Left ventricle myocardium inferior (tissue), 1 donor: ENCODE measurements around the gene TMEM205. TPM values are rescaled to one million over a fixed set of nuclear protein-coding genes. Genes with fewer than 3 reads are reported as not detected.
"Not testable (repeated sequence)": the region's sequence is repeated elsewhere in the genome, so short reads cannot be mapped to it uniquely, and the experiment has no call there.

Experiments used
- DNase-seq: peaks from one replicate; pipeline ENCODE4 v3.0.0-alpha.2; 2020
- H3K27ac ChIP-seq: fragments of 200-600 bp; replicated peaks from 2 replicates; pipeline ENCODE4 v1.8.0; 2021
- H3K27me3 ChIP-seq: fragments of 200-600 bp; 2 replicates; pipeline ENCODE4 v1.8.0; 2021; ENCODE audit warnings: low read depth
- H3K36me3 ChIP-seq: fragments of 200-600 bp; 2 replicates; pipeline ENCODE4 v1.8.0; 2021
- H3K4me1 ChIP-seq: fragments of 200-600 bp; 2 replicates; pipeline ENCODE4 v1.8.0; 2021
- H3K4me3 ChIP-seq: fragments of 200-600 bp; 2 replicates; pipeline ENCODE4 v1.8.0; 2021; ENCODE audit warnings: mild to moderate bottlenecking, moderate library complexity
- H3K9me3 ChIP-seq: fragments of 200-600 bp; replicated peaks from 2 replicates; pipeline ENCODE4 v1.8.0; 2021
- intact Hi-C: fragments of 100-400 bp; cut with micrococcal nuclease; formaldehyde crosslinking; loops from one replicate; pipeline ENCODE4 v1.11.0; 2022
- total RNA-seq: library from RNA; stranded (reverse); fragmentation: NEBNext Ultra II Directional; extraction: Animal tissue kit (Norgen Biotek cat#: 25700); gene quantifications from one replicate; pipeline ENCODE4 v1.2.1, GENCODE V29; 2021
- TF ChIP-seq, protein P1 (sequence below): fragments of 200-600 bp; IDR thresholded peaks from 2 replicates; pipeline ENCODE4 v1.8.0; 2021; ENCODE audit warnings: antibody characterized with exemption, mild to moderate bottlenecking, borderline replicate concordance
- donor health status: DM: no; HTN: yes; CAD: no; lungs with severe emphysema.

The TMEM205 gene
- total RNA-seq, 1 donor from 2014 or later: 77.8 TPM

DNA sequence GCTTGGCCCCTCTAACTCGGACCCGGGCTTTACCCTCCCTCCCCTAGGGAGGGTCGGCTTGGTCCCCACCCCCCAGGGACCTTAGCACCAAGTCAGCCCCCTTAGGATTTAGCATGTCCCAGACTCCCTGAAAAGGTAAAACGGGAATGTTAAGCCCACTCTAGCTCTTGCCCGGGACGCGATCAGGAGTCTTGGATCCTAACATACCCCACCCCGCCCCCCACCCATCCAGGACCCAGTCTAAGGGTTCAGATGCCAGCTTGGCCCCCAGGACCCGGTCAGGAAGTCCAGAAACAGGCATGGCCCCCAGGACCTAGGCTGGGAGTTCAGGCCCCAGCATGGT lies 37.6 kb upstream of the TMEM205 start:
- Histone ChIP-seq H3K36me3 (no peaks in the 10 kb centered on the region), H3K4me1 (peaks cover 43% of the 10 kb centered on the region), H3K4me3 (peak overlapping the region; percentile 71), H3K27ac (peak overlapping the region; percentile 66), H3K27me3 (peaks cover 19% of the 10 kb centered on the region), H3K9me3 (no peaks in the 10 kb centered on the region)
- TF ChIP-seq, protein P1, sequence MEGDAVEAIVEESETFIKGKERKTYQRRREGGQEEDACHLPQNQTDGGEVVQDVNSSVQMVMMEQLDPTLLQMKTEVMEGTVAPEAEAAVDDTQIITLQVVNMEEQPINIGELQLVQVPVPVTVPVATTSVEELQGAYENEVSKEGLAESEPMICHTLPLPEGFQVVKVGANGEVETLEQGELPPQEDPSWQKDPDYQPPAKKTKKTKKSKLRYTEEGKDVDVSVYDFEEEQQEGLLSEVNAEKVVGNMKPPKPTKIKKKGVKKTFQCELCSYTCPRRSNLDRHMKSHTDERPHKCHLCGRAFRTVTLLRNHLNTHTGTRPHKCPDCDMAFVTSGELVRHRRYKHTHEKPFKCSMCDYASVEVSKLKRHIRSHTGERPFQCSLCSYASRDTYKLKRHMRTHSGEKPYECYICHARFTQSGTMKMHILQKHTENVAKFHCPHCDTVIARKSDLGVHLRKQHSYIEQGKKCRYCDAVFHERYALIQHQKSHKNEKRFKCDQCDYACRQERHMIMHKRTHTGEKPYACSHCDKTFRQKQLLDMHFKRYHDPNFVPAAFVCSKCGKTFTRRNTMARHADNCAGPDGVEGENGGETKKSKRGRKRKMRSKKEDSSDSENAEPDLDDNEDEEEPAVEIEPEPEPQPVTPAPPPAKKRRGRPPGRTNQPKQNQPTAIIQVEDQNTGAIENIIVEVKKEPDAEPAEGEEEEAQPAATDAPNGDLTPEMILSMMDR: no peak
- intact Hi-C loops: no loop called here
- no peak for DNase-seq

DNA sequence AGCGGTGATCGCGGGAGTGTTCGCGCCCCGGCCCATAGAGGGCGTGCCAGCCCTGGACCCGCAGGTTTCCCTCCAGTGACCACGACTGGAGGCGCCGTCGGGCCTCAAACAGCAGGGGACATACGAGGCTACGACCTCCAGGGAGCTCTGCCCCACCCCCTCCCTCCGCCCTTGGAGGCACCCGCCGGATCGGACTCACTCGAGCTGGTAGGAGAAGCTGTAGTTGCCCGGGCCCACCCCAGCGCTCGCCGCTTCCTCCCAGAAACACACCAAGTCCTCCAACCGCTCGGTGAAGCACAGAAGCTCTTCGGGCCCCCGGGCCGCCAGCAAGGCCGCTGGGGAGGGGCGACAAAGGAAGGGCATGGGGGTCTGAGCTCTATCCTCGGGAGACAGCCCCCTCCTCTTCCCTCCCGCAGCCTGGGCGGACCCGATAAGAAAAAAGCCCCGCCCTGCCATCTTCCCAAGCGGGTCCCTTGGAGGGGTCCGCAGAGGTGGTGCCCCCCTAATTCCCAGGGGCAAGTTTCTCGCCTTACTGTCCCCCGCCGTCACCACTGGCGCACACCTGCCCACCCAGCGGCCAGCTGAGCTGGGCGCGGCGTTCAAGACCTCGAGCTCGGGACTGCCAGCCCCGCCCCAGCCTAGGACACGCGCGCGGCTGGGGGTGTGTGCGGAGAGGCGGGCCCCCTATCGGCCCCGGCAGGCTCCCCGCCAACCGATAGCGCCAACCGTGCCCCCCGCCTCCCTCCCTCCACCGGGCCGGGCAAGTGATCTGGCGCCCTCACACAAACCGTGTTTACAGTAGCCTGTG lies 37.0 kb upstream of the TMEM205 start:
- peaks cover 49% of the 10 kb centered on the region for H3K4me1 ChIP-seq
- TF ChIP-seq, protein P1: peak; percentile 65
- intact Hi-C loops: no loop called here

DNA sequence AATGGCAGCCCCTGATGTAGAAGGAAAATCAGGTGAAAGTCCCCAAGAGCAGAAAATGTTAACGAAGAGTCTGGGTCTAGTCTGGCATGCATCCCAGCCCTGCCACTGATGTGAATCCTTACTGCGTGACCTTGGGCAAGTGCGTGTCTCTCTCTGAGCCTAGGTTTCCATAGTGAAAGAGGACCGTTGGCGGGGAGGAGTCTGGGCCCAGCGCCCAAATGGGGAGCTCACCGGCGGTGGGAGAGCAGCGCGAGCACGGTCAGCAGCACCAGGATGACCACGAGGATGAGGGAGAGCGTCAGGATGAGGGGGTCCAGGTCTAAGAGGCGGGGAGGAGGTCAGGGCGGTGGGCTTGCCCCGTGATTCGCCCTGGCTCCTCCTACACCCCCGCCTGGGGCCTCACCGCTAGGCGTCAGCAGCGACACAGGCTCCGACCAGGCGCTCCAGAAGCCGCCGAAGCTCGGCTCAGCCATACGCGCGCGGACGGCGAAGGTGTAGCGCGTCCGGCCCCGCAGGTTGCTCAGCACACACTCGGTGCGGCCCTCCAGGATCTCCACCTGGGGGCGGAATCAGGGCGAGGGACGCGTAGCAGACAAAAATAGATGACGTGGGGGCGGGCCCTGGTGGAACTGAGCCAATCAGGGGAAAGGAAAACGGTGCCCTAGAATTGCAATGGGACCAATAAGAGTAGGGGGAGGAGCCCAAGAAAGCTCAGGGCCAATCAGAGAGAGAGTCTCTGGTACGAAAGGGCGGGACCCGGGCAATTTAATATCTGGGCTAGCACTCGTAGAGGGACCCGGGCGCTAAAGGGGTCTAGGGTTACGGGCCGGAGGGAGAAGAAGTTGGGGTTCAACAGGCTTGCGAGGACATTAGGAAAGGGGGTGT lies 34.8 kb upstream of the TMEM205 start:
- DNase-seq: peak; percentile 96
- TF ChIP-seq, protein P1: peak; percentile 84
- H3K4me3 ChIP-seq: peak overlapping the region; percentile 73
- H3K9me3 ChIP-seq: no peaks in the 10 kb centered on the region
- H3K36me3 ChIP-seq: no peaks in the 10 kb centered on the region
- peaks cover 19% of the 10 kb centered on the region for H3K27me3 ChIP-seq
- peak overlapping the region; percentile 80 for H3K27ac ChIP-seq
- H3K4me1 ChIP-seq: peaks cover 71% of the 10 kb centered on the region
- intact Hi-C loops: no loop called here

More for the DNA sequence above, 37.0 kb upstream of the TMEM205 start:
- H3K27me3 ChIP-seq: peaks cover 19% of the 10 kb centered on the region
- no peaks in the 10 kb centered on the region for H3K9me3 ChIP-seq
- peak overlapping the region; percentile 71 for H3K4me3 ChIP-seq
- H3K27ac ChIP-seq: peak overlapping the region; percentile 66
- peak; percentile 60 for DNase-seq
- H3K36me3 ChIP-seq: no peaks in the 10 kb centered on the region

DNA sequence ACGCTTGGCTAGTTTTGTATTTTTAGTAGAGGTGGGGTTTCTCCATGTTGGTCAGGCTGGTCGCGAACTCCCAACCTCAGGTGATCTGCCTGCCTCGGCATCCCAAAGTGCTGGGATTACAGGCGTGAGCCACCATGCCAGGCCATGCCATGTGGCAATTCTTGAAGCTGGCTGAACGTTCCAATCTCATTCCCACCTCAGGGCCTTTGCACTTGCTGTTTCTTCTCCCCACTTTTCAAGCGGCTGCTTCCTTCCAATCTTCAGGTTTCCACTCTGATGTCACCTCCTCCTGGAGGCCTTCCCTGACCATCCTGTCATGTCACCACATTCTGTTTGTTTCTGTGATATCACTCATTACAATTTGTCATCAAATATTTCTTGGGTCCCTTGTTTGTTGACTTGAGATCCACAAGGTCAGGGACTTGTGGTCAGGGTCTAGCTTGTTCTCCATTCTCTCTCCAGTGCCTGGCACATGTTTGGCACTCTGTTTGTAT lies 33.8 kb upstream of the TMEM205 start:
- Histone ChIP-seq H3K27ac (no peak overlapping the region), H3K4me1 (peaks cover 79% of the 10 kb centered on the region), H3K4me3 (peak overlapping the region; percentile 73), H3K27me3 (peaks cover 19% of the 10 kb centered on the region), H3K36me3 (no peaks in the 10 kb centered on the region), H3K9me3 (no peaks in the 10 kb centered on the region)
- DNase-seq: no peak
- TF ChIP-seq, protein P1: no peak
- intact Hi-C loops: no loop called here

DNA sequence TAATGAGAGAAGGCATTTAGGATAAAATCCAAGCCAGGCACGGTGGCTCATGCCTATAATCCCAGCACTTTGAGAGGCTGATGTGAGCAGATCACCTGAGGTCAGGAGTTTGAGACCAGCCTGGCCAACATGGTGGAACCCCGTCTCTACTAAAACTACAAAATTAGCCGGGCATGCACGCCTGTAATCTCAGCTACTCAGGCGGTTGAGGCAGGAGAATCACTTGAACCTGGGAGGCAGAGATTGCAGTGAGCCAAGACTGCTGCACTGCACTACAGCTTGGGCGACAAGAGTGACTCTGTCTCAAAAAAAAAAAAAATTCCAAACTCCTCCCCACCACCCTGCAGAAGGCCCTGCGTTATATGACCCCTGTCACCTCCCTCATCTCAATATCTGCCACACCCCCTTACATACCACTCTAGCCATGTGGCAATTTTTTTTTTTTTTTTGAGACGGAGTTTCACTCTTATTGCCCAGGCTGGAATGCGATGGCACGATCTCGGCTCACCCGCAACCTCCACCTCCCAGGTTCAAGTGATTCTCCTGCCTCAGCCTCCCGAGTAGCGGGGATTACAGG lies 33.3 kb upstream of the TMEM205 start:
- H3K4me3 ChIP-seq, DNase-seq, H3K9me3 ChIP-seq, H3K27ac ChIP-seq, H3K36me3 ChIP-seq, intact Hi-C loops: not testable (repeated sequence)
- peaks cover 77% of the 10 kb centered on the region for H3K4me1 ChIP-seq
- peaks cover 19% of the 10 kb centered on the region for H3K27me3 ChIP-seq
